HepG2 (cell line): Measurements from ENCODE around the gene BCAS3. TPM values are rescaled to one million over a fixed set of nuclear protein-coding genes. Genes with fewer than 3 reads are reported as not detected.

Experiments
- ATAC-seq: fragments of 200-7000 bp; cut with Tn5 transposase; 3 replicates; pipeline ENCODE4 v1.9.1; 2020; ENCODE audit warnings: mild to moderate bottlenecking, moderate library complexity
- BruUV-seq: library from RNA; stranded (reverse); fragments of 400-500 nt; replicated peaks from 2 replicates; lab custom pipeline; 2021; lab: Mats Ljungman, UMichigan
- CTCF ChIA-PET: fragments of 300-600 bp; formaldehyde crosslinking; extraction: SDS; loops from one replicate; lab custom pipeline; 2021; ENCODE audit warnings: low total read pairs, inconsistent platforms, low intra/inter-chr PET ratio; lab: Yijun Ruan, JAX
- POLR2A ChIA-PET: fragments of 350-600 bp; sonication (Branson Sonifier 250); formaldehyde crosslinking; loops from one replicate; lab custom pipeline; 2020; ENCODE audit warnings: antibody characterized with exemption, inconsistent platforms; lab: Yijun Ruan, JAX
- DNase-seq: peaks from one replicate; pipeline ENCODE4 v3.0.0-alpha.2; 2015; ENCODE audit warnings: low spot score
- FAIRE-seq: peaks from 3 replicates; lab custom pipeline; 2011; peaks lifted over from hg19 to GRCh38; lab: Jason Lieb, UNC
- H2AFZ ChIP-seq: one replicate; pipeline ENCODE4 v1.6.1; 2011; ENCODE audit warnings: low read length, inconsistent platforms
- H3K27ac ChIP-seq: fragments of 300-600 bp; 3 replicates; pipeline ENCODE4 v1.8.0; 2011; ENCODE audit warnings: mixed run types, mild to moderate bottlenecking, mixed read lengths, low read length, inconsistent platforms; ENCODE audit not compliant: insufficient read depth; ENCODE audit errors: extremely low read length
- H3K27me3 ChIP-seq, 2 experiments: fragments of 200-600 bp in 1 of 2; 2 replicates in 1 of 2; 3 replicates in 1 of 2; pipeline versions ENCODE4 v1.6.0 to v1.8.0; 2011; ENCODE audit warnings: low read length in 2 of 2, mild to moderate bottlenecking in 2 of 2, moderate library complexity in 2 of 2, inconsistent platforms in 1 of 2; ENCODE audit not compliant: insufficient read depth in 2 of 2, control insufficient read depth in 1 of 2
- H3K36me3 ChIP-seq, 2 experiments: fragments of 200-600 bp in 1 of 2; replicated peaks in 1 of 2; 2 replicates in 1 of 2; 3 replicates in 1 of 2; pipeline versions ENCODE4 v1.5.1 to v1.8.0; 2011; ENCODE audit warnings: low read length in 2 of 2, inconsistent platforms in 1 of 2; ENCODE audit not compliant: insufficient read depth in 2 of 2, control insufficient read depth in 1 of 2
- H3K4me1 ChIP-seq: 2 replicates; pipeline ENCODE4 v1.5.1; 2012; ENCODE audit warnings: low read length, inconsistent platforms; ENCODE audit not compliant: insufficient read depth
- H3K4me2 ChIP-seq: 2 replicates; pipeline ENCODE4 v1.6.0; 2011; ENCODE audit warnings: low read depth, low read length, inconsistent platforms
- H3K4me3 ChIP-seq, 3 experiments: fragments of 200-600 bp in 1 of 3; sonication (generic), shearing (Covaris generic) in 1 of 3; replicated peaks in 1 of 3; 2 replicates each; pipeline ENCODE4 v1.5.1; 2011 to 2016; ENCODE audit warnings: low read length in 3 of 3, inconsistent platforms in 2 of 3, low read depth in 2 of 3, mild to moderate bottlenecking in 2 of 3, control low read depth in 1 of 3, mixed read lengths in 1 of 3; ENCODE audit not compliant: insufficient read depth in 1 of 3
- H3K79me2 ChIP-seq: one replicate; pipeline ENCODE4 v1.6.1; 2011; ENCODE audit warnings: low read length, inconsistent platforms; ENCODE audit not compliant: insufficient read depth
- H3K9ac ChIP-seq: 2 replicates; pipeline ENCODE4 v1.6.0; 2011; ENCODE audit warnings: mild to moderate bottlenecking, low read depth, low read length, inconsistent platforms; ENCODE audit not compliant: insufficient read depth
- H3K9me3 ChIP-seq: 2 replicates; pipeline ENCODE4 v1.5.1; 2012; ENCODE audit warnings: mild to moderate bottlenecking, low read length
- H4K20me1 ChIP-seq: 2 replicates; pipeline ENCODE4 v1.6.0; 2011; ENCODE audit warnings: inconsistent platforms, mild to moderate bottlenecking, low read length, moderate library complexity; ENCODE audit not compliant: insufficient read depth
- NR0B2 ChIP-seq: sonication (generic); formaldehyde crosslinking; IDR thresholded peaks from 2 replicates; pipeline ENCODE4 v1.4.0; 2020; ENCODE audit warnings: mild to moderate bottlenecking, missing genetic modification reagents
- SALL2 ChIP-seq: sonication (generic); formaldehyde crosslinking; IDR thresholded peaks from 2 replicates; pipeline ENCODE4 v1.8.1; 2023; ENCODE audit warnings: mild to moderate bottlenecking, missing genetic modification reagents, inconsistent platforms
- TBP ChIP-seq: sonication (generic); formaldehyde crosslinking; IDR thresholded peaks from 2 replicates; pipeline ENCODE4 v1.5.0; 2020; ENCODE audit warnings: missing genetic modification reagents
- TCF7 ChIP-seq: sonication (generic); IDR thresholded peaks from 2 replicates; pipeline ENCODE4 v1.6.1; 2016; ENCODE audit warnings: antibody characterized with exemption, low read depth
- TCF7L2 ChIP-seq: IDR thresholded peaks from 2 replicates; pipeline ENCODE4 v1.6.1; 2011; ENCODE audit warnings: mild to moderate bottlenecking, low read depth, low read length, moderate library complexity
- TEAD3 ChIP-seq: optimal IDR thresholded peaks from 2 replicates; pipeline ENCODE3; 2016; ENCODE audit warnings: borderline replicate concordance
- ZNF572 ChIP-seq: sonication (generic); formaldehyde crosslinking; IDR thresholded peaks from 2 replicates; pipeline ENCODE4 v1.5.1; 2020; ENCODE audit warnings: mild to moderate bottlenecking, missing genetic modification reagents
- WGBS: methylation state at CpG from one replicate; pipeline ENCODE4 v1.1.6; 2017; ENCODE audit warnings: low lambda C conversion rate; 5-methylcytosine and 5-hydroxymethylcytosine counted together
- in situ Hi-C: cut with HindIII; loops from 2 replicates; pipeline ENCODE4 v1.10.0; 2017; ENCODE audit warnings: low pct_unique_long_range_greater_than_20kb; ENCODE audit not compliant: extremely low pct_ligation_motif_present
- intact Hi-C: fragments of 100-400 bp; cut with micrococcal nuclease; formaldehyde crosslinking; loops from one replicate; pipeline ENCODE4 v1.10.0; 2022; ENCODE audit not compliant: unreplicated experiment
- polyA plus RNA-seq, 8 experiments: library from polyadenylated mRNA; depleted of rRNA in 3 of 8; stranded (reverse) in 7 of 8; unstranded in 1 of 8; fragments of >200 nt; fragmentation: Illumina TruSeq in 4 of 8; extraction: Trizol in 4 of 8; gene quantifications; 2 replicates each; pipeline versions ENCODE4 v1.2.1 to v1.2.3, GENCODE V29; 2011 to 2016; ENCODE audit warnings: low read depth in 4 of 8, missing spikeins in 1 of 8, mixed read lengths in 1 of 8; ENCODE audit not compliant: insufficient read depth in 1 of 8
- total RNA-seq, 5 experiments: library from RNA; depleted of rRNA; stranded (reverse); fragments of >200 nt; fragmentation: Illumina TruSeq; extraction: Trizol; gene quantifications; 2 replicates each; pipeline ENCODE4 v1.2.3, GENCODE V29; 2016; ENCODE audit warnings: low read depth in 1 of 5
- TF ChIP-seq, protein P1 (sequence below), 2 experiments: fragments of 450-650 bp in 1 of 2; sonication (generic) in 1 of 2; formaldehyde crosslinking in 1 of 2; IDR thresholded peaks; 2 replicates each; pipeline versions ENCODE4 v1.6.1 to v1.8.0; 2016 to 2022; ENCODE audit warnings: antibody characterized with exemption in 1 of 2, mild to moderate bottlenecking in 1 of 2, missing genetic modification reagents in 1 of 2
- TF ChIP-seq, protein P2 (sequence below): sonication (generic); formaldehyde crosslinking; conservative IDR thresholded peaks from 2 replicates; pipeline ENCODE4 v1.4.0; 2020; ENCODE audit warnings: missing genetic modification reagents

BCAS3 gene
- total and polyA plus RNA-seq, 2 of the 13 experiments (the other 11 are each of a cell fraction or from before 2014, with no cell fraction given), result 10.7 to 11.2 TPM

DNA sequence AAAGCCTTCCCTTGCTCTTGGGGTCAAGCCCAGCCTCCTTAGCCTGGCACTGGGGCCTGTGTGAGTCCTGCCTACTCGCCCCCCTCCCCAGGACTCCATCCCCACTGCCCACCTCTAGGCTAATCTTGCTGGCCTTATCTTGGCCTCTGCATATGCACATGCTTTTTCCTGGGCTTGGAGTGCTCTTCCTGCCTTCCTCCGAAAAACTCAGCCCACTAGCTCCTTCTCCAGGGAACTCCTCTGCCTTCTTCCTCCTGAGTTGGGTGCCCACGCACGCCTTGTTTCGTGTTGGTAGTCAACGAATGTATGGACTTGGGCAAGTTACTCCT is 738.5 kb downstream of the BCAS3 start:
- H3K4me2 ChIP-seq, result peak overlapping the region; percentile 79
- no TSS peak for BruUV-seq
- no peak overlapping the region for H2AFZ ChIP-seq
- CTCF ChIA-PET, result interaction anchor here (1.2 to 3.2 kb wide), 5 partner anchors 77 to 167 kb away, joined by 7 to 41 read pairs (median 10); no protein-coding TSS in a partner anchor
- 79% methylated on average over 6 of the region's 6 CpGs for WGBS
- no peak overlapping the region for H3K9ac ChIP-seq
- POLR2A ChIA-PET, result no interaction called here
- no peak overlapping the region for H3K4me3 ChIP-seq
- intact Hi-C loops, result no loop called here
- H4K20me1 ChIP-seq, result no peaks in the 10 kb centered on the region
- FAIRE-seq (no peak), DNase-seq (no peak), ATAC-seq (no peak)
- peaks cover 60% of the 10 kb centered on the region for H3K4me1 ChIP-seq
- no peak overlapping the region for H3K27ac ChIP-seq
- in situ Hi-C loops, result loop anchor here (5.0 to 10.0 kb wide), 2 partner anchors 76 to 419 kb away; no protein-coding TSS in a partner anchor
- H3K27me3 ChIP-seq, result no peaks in the 10 kb centered on the region
- no peaks in the 10 kb centered on the region for H3K79me2 ChIP-seq
- H3K9me3 ChIP-seq, result no peaks in the 10 kb centered on the region
- TF ChIP-seq SALL2, result peak; percentile 6; the same call in 1 of the 2 replicates
- TF ChIP-seq TBP, result no peak
- TF ChIP-seq ZNF572, result peak; percentile 16; the same call in 1 of the 2 replicates
- no peak for TF ChIP-seq TCF7L2
- peak; percentile 2; the same call in 1 of the 2 replicates for TF ChIP-seq NR0B2
- TF ChIP-seq TCF7, result no peak
- TF ChIP-seq, protein P1, sequence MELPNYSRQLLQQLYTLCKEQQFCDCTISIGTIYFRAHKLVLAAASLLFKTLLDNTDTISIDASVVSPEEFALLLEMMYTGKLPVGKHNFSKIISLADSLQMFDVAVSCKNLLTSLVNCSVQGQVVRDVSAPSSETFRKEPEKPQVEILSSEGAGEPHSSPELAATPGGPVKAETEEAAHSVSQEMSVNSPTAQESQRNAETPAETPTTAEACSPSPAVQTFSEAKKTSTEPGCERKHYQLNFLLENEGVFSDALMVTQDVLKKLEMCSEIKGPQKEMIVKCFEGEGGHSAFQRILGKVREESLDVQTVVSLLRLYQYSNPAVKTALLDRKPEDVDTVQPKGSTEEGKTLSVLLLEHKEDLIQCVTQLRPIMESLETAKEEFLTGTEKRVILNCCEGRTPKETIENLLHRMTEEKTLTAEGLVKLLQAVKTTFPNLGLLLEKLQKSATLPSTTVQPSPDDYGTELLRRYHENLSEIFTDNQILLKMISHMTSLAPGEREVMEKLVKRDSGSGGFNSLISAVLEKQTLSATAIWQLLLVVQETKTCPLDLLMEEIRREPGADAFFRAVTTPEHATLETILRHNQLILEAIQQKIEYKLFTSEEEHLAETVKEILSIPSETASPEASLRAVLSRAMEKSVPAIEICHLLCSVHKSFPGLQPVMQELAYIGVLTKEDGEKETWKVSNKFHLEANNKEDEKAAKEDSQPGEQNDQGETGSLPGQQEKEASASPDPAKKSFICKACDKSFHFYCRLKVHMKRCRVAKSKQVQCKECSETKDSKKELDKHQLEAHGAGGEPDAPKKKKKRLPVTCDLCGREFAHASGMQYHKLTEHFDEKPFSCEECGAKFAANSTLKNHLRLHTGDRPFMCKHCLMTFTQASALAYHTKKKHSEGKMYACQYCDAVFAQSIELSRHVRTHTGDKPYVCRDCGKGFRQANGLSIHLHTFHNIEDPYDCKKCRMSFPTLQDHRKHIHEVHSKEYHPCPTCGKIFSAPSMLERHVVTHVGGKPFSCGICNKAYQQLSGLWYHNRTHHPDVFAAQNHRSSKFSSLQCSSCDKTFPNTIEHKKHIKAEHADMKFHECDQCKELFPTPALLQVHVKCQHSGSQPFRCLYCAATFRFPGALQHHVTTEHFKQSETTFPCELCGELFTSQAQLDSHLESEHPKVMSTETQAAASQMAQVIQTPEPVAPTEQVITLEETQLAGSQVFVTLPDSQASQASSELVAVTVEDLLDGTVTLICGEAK (IDR thresholded peaks at IDR 0.05), result no peak
- TF ChIP-seq, protein P1 (CRISPR knock-in tag; IDR thresholded peaks at IDR 0.05), result 0 out of 2 replicates have a peak, but pooled peaks have one; percentile 3
- TF ChIP-seq TEAD3 (CRISPR knock-in tag), result peak; percentile 39
- TF ChIP-seq, protein P2, sequence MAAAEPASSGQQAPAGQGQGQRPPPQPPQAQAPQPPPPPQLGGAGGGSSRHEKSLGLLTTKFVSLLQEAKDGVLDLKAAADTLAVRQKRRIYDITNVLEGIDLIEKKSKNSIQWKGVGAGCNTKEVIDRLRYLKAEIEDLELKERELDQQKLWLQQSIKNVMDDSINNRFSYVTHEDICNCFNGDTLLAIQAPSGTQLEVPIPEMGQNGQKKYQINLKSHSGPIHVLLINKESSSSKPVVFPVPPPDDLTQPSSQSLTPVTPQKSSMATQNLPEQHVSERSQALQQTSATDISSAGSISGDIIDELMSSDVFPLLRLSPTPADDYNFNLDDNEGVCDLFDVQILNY (CRISPR knock-in tag), result no peak
- no peaks in the 10 kb centered on the region for H3K36me3 ChIP-seq
